Measurements from ENCODE around the gene TMEM163.

GRCh38 chr2:134445116-134445515, 273.7 kb downstream of the TMEM163 start:
- no peak for TF ChIP-seq GATA2 (IDR thresholded peaks at IDR 0.05; ENCODE audit: low read depth, low read length)
- no peak for TF ChIP-seq GATA3 (IDR thresholded peaks at IDR 0.05; ENCODE audit: low read depth, low read length)
